ENCODE measurements around the gene KCNH1. TPM values are rescaled to one million over a fixed set of nuclear protein-coding genes. Genes with fewer than 3 reads are reported as not detected.

The KCNH1 gene
- total and polyA plus RNA-seq, 2 of the 4 experiments (the other 2 are of a cell fraction), result 0.27 to 0.54 TPM

DNA sequence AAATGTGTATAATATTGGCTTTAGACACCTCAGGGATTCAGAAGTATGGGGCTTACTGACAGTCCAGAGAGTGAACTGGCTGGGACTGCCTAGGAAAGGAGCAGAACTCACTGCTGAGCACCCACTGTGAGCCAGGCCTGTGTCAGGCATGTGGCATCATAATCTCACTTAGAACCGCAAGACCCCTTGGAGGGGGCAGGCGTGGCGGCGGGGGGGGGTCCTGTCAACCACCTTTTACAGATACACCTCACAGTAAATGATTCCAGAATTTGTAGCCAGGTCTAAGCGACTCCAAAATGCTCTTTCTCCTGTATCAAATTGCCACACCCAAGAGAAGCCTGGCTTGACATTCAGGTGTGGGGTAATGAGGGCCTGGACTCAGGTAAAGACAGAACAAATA is 235.5 kb downstream of the KCNH1 start:
- Histone ChIP-seq H2AK9ac (replicated peaks; ENCODE audit: low read depth, low read length, poor library complexity) (no peak overlapping the region), H3K27ac (ENCODE audit: insufficient read depth, low read length) (no peak overlapping the region), H3K9me1 (ENCODE audit: insufficient read depth, low read length) (no peaks in the 10 kb centered on the region), H2BK120ac (ENCODE audit: low read depth, low read length) (no peak overlapping the region), H4K91ac (ENCODE audit: insufficient read depth, low read depth, low read length) (no peak overlapping the region), H3K23ac (ENCODE audit: low read depth, low read length) (no peak overlapping the region), H3K4ac (ENCODE audit: low read depth, low read length) (no peak overlapping the region), H2AFZ (replicated peaks; ENCODE audit: low read length, poor library complexity) (no peak overlapping the region), H3K14ac (replicated peaks; ENCODE audit: low read depth, low read length) (no peak overlapping the region), H2BK20ac (ENCODE audit: low read depth, low read length) (no peak overlapping the region), H3K9ac (ENCODE audit: low read depth, low read length) (no peak overlapping the region), H4K20me1 (ENCODE audit: insufficient read depth, low read length) (no peaks in the 10 kb centered on the region), H3K18ac (ENCODE audit: low read depth, low read length) (no peak overlapping the region), H3K56ac (ENCODE audit: extremely low read depth, insufficient read depth, low read length) (no peak overlapping the region), H2AK5ac (ENCODE audit: low read depth, low read length) (no peak overlapping the region), H3K9me3 (ENCODE audit: control insufficient read depth, insufficient read depth, low read length) (no peaks in the 10 kb centered on the region), H4K5ac (ENCODE audit: low read depth, low read length) (no peak overlapping the region), H2BK15ac (ENCODE audit: low read depth, low read length) (no peak overlapping the region), H3K79me1 (ENCODE audit: low read depth in 1 of 2, low read length in 2 of 2) (no peaks in the 10 kb centered on the region), H4K8ac (ENCODE audit: low read depth in 2 of 2, low read length in 2 of 2) (no peak overlapping the region), H3K4me1 (ENCODE audit: control insufficient read depth, insufficient read depth, low read length) (no peaks in the 10 kb centered on the region), H3K4me3 (ENCODE audit: insufficient read depth, low read depth, low read length) (no peak overlapping the region), H3K36me3 (ENCODE audit: control insufficient read depth, insufficient read depth, low read length) (no peaks in the 10 kb centered on the region), H3K4me2 (ENCODE audit: low read depth, low read length) (no peak overlapping the region), H2BK5ac (ENCODE audit: low read depth, low read length, poor library complexity, severe bottlenecking) (no peak overlapping the region), H3K27me3 (ENCODE audit: control insufficient read depth, insufficient read depth, low read length) (no peaks in the 10 kb centered on the region)
- CTCF ChIA-PET, result no interaction called here
- WGBS, 2 experiments (ENCODE audit: extremely low coverage in 2 of 2, insufficient read length in 1 of 2), result no CpG with 5 or more reads among the region's 5 CpGs
- TF ChIP-seq, protein P1, sequence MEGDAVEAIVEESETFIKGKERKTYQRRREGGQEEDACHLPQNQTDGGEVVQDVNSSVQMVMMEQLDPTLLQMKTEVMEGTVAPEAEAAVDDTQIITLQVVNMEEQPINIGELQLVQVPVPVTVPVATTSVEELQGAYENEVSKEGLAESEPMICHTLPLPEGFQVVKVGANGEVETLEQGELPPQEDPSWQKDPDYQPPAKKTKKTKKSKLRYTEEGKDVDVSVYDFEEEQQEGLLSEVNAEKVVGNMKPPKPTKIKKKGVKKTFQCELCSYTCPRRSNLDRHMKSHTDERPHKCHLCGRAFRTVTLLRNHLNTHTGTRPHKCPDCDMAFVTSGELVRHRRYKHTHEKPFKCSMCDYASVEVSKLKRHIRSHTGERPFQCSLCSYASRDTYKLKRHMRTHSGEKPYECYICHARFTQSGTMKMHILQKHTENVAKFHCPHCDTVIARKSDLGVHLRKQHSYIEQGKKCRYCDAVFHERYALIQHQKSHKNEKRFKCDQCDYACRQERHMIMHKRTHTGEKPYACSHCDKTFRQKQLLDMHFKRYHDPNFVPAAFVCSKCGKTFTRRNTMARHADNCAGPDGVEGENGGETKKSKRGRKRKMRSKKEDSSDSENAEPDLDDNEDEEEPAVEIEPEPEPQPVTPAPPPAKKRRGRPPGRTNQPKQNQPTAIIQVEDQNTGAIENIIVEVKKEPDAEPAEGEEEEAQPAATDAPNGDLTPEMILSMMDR (conservative IDR thresholded peaks at IDR 0.05; ENCODE audit: low read depth, low read length), result no peak
- no peak for TF ChIP-seq CHD1 (IDR thresholded peaks at IDR 0.05; ENCODE audit: low read depth, low read length)
- no peak for TF ChIP-seq FOS (IDR thresholded peaks at IDR 0.05; ENCODE audit: low read depth, low read length)
- no peak for TF ChIP-seq BHLHE40 (IDR thresholded peaks at IDR 0.05; ENCODE audit: low read depth, low read length)
- TF ChIP-seq RCOR1 (IDR thresholded peaks at IDR 0.05; ENCODE audit: insufficient replicate concordance, low read length), result no peak
- TF ChIP-seq NFE2L2 (IDR thresholded peaks at IDR 0.05; ENCODE audit: low read depth, low read length), result no peak
- TF ChIP-seq RAD21 (IDR thresholded peaks at IDR 0.05; ENCODE audit: low read length), result no peak
- TF ChIP-seq MAFK (IDR thresholded peaks at IDR 0.05; ENCODE audit: low read depth, low read length), result no peak
- TF ChIP-seq ELK1 (IDR thresholded peaks at IDR 0.05; ENCODE audit: borderline replicate concordance, low read depth, low read length), result no peak
- no peak for TF ChIP-seq POLR2A (IDR thresholded peaks at IDR 0.05; ENCODE audit: low read depth, low read length)
- no peak for TF ChIP-seq RFX5 (IDR thresholded peaks at IDR 0.05; ENCODE audit: low read depth, low read length)
- TF ChIP-seq, protein P2, sequence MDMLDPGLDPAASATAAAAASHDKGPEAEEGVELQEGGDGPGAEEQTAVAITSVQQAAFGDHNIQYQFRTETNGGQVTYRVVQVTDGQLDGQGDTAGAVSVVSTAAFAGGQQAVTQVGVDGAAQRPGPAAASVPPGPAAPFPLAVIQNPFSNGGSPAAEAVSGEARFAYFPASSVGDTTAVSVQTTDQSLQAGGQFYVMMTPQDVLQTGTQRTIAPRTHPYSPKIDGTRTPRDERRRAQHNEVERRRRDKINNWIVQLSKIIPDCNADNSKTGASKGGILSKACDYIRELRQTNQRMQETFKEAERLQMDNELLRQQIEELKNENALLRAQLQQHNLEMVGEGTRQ (IDR thresholded peaks at IDR 0.05; ENCODE audit: low read depth, low read length), result no peak
- TF ChIP-seq MAZ (IDR thresholded peaks at IDR 0.05; ENCODE audit: borderline replicate concordance, low read depth, low read length), result no peak
- TF ChIP-seq CEBPB (IDR thresholded peaks at IDR 0.05; ENCODE audit: low read depth, low read length), result no peak
- no peak for TF ChIP-seq MXI1 (IDR thresholded peaks at IDR 0.05; ENCODE audit: borderline replicate concordance, low read depth, low read length)
- ATAC-seq (ENCODE audit: low read depth), result no peak
- dilution Hi-C loops (cut with HindIII; ENCODE audit: low sequenced_read_pairs, unreplicated experiment) (no loop called here), intact Hi-C loops (cut with micrococcal nuclease) (no loop called here), in situ Hi-C loops (cut with MboI; ENCODE audit: low sequenced_read_pairs) (no loop called here)
- no TSS peak for BruUV-seq (replicated peaks)
- DNase-seq, result no peak
- POLR2A ChIA-PET (ENCODE audit: unreplicated experiment), result no interaction called here
